CD4-positive, alpha-beta T cell (primary cell): ENCODE data around the gene BCDIN3D. TPM values are rescaled to one million over a fixed set of nuclear protein-coding genes. Genes with fewer than 3 reads are reported as not detected.

Source experiments
- ATAC-seq: fragments of 200-7000 bp; cut with Tn5 transposase; one replicate; pipeline ENCODE4 v1.10.0; 2022; ENCODE audit warnings: mild to moderate bottlenecking; ENCODE audit not compliant: poor library complexity
- CTCF ChIA-PET: fragments of 350-600 bp; sonication (Branson Sonifier 250); formaldehyde crosslinking; loops from one replicate; lab custom pipeline; 2021; ENCODE audit warnings: antibody characterized with exemption, inconsistent platforms; lab: Charles Lee
- POLR2A ChIA-PET: fragments of 350-600 bp; sonication (Branson Sonifier 250); formaldehyde crosslinking; loops from one replicate; lab custom pipeline; 2021; ENCODE audit warnings: antibody characterized with exemption, inconsistent platforms; lab: Charles Lee
- DNase-seq, 14 experiments: peaks; one replicate each; pipeline ENCODE4 v3.0.0-alpha.2; 2013 to 2020; ENCODE audit warnings: mixed read lengths in 2 of 14
- H3K27ac ChIP-seq, 2 donors: one replicate each; pipeline versions ENCODE4 v1.5.1 to v1.7.0; 2013; ENCODE audit warnings: low read length in 2 of 2, low read depth in 1 of 2, mild to moderate bottlenecking in 1 of 2
- H3K27me3 ChIP-seq, 2 experiments: 1 replicate in 1 of 2; 2 replicates in 1 of 2; pipeline versions ENCODE4 v1.6.1 to v1.7.0; 2013; ENCODE audit warnings: low read length in 2 of 2, control low read depth in 1 of 2, mild to moderate bottlenecking in 1 of 2, moderate library complexity in 1 of 2; ENCODE audit not compliant: insufficient read depth in 2 of 2, control insufficient read depth in 1 of 2
- H3K36me3 ChIP-seq: one replicate; pipeline ENCODE4 v1.6.1; 2013; ENCODE audit warnings: low read length, control low read depth; ENCODE audit not compliant: insufficient read depth
- H3K4me1 ChIP-seq: one replicate; pipeline ENCODE4 v1.6.1; 2013; ENCODE audit warnings: low read length, control low read depth; ENCODE audit not compliant: insufficient read depth
- H3K4me3 ChIP-seq: one replicate; pipeline ENCODE4 v1.5.1; 2013; ENCODE audit warnings: mild to moderate bottlenecking, low read length, moderate library complexity
- H3K9me3 ChIP-seq, 2 experiments: 1 replicate in 1 of 2; 2 replicates in 1 of 2; pipeline versions ENCODE4 v1.6.1 to v1.7.0; 2013; ENCODE audit warnings: low read length in 2 of 2, mild to moderate bottlenecking in 2 of 2, control low read depth in 1 of 2, moderate library complexity in 1 of 2; ENCODE audit not compliant: control insufficient read depth in 1 of 2, insufficient read depth in 1 of 2
- H3K27ac Mint-ChIP-seq: one replicate; pipeline ENCODE4 v1.8.0; 2020; ENCODE audit warnings: mixed read lengths
- H3K27me3 Mint-ChIP-seq: one replicate; pipeline ENCODE4 v1.8.0; 2021; ENCODE audit warnings: mixed read lengths
- H3K36me3 Mint-ChIP-seq: one replicate; pipeline ENCODE4 v1.8.0; 2021; ENCODE audit warnings: low read depth, mixed read lengths
- H3K4me1 Mint-ChIP-seq: one replicate; pipeline ENCODE4 v1.8.0; 2021; ENCODE audit warnings: low read depth, mixed read lengths
- H3K4me3 Mint-ChIP-seq: one replicate; pipeline ENCODE4 v1.8.0; 2020; ENCODE audit warnings: mild to moderate bottlenecking, mixed read lengths
- H3K9me3 Mint-ChIP-seq: one replicate; pipeline ENCODE4 v1.8.0; 2020; ENCODE audit warnings: mixed read lengths
- intact Hi-C, 2 experiments: fragments of 100-400 bp; cut with DNase I in 1 of 2; cut with micrococcal nuclease in 1 of 2; formaldehyde crosslinking; loops; one replicate each; pipeline versions ENCODE4 v1.15.1 to v1.9.0; 2023 to 2025; cut with DNase I, micrococcal nuclease
- total RNA-seq, 174 experiments: library from RNA in 2 of 174; stranded (reverse) in 2 of 174; gene quantifications; one replicate each; pipeline ENCODE4 v1.2.3 and lab custom pipeline; 2021 to 2026
- TF ChIP-seq, protein P1 (sequence below): fragments of 200-600 bp; IDR thresholded peaks from one replicate; pipeline ENCODE4 v1.8.0; 2022; ENCODE audit warnings: antibody characterized with exemption, mild to moderate bottlenecking

BCDIN3D gene
- total RNA-seq, 2 experiments from 2014 or later, result 2.8 to 3.9 TPM

DNA sequence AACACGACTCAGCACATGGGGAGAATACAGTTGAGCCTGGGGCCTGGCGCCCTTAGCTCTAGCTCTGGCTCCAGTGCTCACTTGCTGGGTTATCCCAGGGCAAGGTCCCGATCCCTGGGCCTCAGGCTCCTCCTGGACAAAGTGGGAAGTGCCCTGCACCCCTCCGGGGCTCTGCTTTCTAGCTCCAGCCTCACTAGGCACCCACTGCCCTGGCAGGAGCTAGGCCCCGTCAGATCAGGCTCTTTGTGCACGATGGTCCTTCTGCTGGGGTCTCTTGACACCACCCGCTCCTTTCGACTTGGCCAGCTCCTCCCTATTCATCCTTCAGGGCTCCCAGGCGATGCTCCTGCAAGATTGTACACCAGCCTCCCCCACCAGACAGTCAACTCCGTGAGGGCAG, 38.1 kb downstream of the BCDIN3D start:
- TF ChIP-seq, protein P1, sequence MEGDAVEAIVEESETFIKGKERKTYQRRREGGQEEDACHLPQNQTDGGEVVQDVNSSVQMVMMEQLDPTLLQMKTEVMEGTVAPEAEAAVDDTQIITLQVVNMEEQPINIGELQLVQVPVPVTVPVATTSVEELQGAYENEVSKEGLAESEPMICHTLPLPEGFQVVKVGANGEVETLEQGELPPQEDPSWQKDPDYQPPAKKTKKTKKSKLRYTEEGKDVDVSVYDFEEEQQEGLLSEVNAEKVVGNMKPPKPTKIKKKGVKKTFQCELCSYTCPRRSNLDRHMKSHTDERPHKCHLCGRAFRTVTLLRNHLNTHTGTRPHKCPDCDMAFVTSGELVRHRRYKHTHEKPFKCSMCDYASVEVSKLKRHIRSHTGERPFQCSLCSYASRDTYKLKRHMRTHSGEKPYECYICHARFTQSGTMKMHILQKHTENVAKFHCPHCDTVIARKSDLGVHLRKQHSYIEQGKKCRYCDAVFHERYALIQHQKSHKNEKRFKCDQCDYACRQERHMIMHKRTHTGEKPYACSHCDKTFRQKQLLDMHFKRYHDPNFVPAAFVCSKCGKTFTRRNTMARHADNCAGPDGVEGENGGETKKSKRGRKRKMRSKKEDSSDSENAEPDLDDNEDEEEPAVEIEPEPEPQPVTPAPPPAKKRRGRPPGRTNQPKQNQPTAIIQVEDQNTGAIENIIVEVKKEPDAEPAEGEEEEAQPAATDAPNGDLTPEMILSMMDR, result no peak
- Mint-ChIP-seq H3K9me3 (no peaks in the 10 kb centered on the region), H3K27ac (no peak overlapping the region), H3K27me3 (no peaks in the 10 kb centered on the region), H3K36me3 (peaks cover 37% of the 10 kb centered on the region), H3K4me1 (no peaks in the 10 kb centered on the region), H3K4me3 (no peak overlapping the region)
- peaks cover 49% of the 10 kb centered on the region for H3K36me3 ChIP-seq
- ChIA-PET POLR2A (interaction anchor here (0.6 kb wide), 1 partner anchor 275 kb away, joined by 3 read pairs; no protein-coding TSS in a partner anchor), CTCF (no interaction called here)
- intact Hi-C loops, result loop anchor here in 1 of 2 experiments (5.0 kb wide), 1 partner anchor 1177 kb away; no protein-coding TSS in a partner anchor
- no peak for DNase-seq
- H3K27ac ChIP-seq, result no peak overlapping the region
- H3K9me3 ChIP-seq, result no peaks in the 10 kb centered on the region
- no peak for ATAC-seq
- H3K4me3 ChIP-seq, result no peak overlapping the region
- no peaks in the 10 kb centered on the region for H3K4me1 ChIP-seq
- no peaks in the 10 kb centered on the region for H3K27me3 ChIP-seq

DNA sequence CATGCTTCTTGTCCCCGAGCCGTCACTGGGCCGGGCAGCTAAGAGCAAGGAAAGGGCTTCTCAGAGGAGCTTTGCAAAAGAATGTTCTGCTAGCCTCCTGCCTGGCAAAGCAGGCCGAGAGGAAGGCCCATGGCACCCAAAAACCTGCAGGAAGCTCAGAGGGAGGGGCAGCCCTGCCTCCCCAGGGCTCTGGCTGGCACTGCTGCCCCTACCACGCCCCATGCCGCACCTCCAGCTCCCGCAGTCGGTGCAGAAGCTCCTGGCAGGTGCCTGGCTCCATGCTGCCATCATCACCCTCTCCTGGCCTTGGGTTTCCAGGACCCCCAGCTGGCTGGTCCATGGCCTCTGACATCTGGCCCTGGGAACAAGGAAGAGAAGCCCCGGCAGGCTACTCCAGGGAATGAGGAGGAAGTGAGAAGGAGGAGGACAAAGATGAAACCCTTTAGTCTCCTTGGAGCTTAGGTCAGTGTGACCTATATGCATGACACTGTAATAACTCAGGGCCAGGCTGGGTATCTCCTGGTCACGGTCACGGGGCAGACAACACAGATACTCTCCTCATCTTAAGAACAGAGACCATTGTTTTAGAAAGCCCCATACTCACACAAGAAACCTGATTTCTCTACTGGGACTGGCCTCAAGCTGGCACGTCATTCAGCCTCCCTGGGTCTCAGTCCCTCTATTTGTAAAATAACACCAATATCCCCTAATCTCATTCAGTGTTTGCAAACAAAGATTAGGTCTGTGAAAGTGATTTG, 39.0 kb downstream of the BCDIN3D start:
- no peak overlapping the region for H3K27ac ChIP-seq
- no peaks in the 10 kb centered on the region for H3K27me3 Mint-ChIP-seq
- TF ChIP-seq, protein P1, result no peak
- H3K9me3 Mint-ChIP-seq, result no peaks in the 10 kb centered on the region
- intact Hi-C loops, result no loop called here
- no peak for DNase-seq
- H3K4me3 ChIP-seq, result no peak overlapping the region
- H3K27me3 ChIP-seq, result no peaks in the 10 kb centered on the region
- no peaks in the 10 kb centered on the region for H3K9me3 ChIP-seq
- H3K36me3 ChIP-seq, result peaks cover 49% of the 10 kb centered on the region
- ChIA-PET CTCF (no interaction called here), POLR2A (no interaction called here)
- H3K36me3 Mint-ChIP-seq, result peaks cover 47% of the 10 kb centered on the region
- H3K4me1 Mint-ChIP-seq, result no peaks in the 10 kb centered on the region
- no peaks in the 10 kb centered on the region for H3K4me1 ChIP-seq
- H3K4me3 Mint-ChIP-seq, result no peak overlapping the region
- no peak overlapping the region for H3K27ac Mint-ChIP-seq
- no peak for ATAC-seq

DNA sequence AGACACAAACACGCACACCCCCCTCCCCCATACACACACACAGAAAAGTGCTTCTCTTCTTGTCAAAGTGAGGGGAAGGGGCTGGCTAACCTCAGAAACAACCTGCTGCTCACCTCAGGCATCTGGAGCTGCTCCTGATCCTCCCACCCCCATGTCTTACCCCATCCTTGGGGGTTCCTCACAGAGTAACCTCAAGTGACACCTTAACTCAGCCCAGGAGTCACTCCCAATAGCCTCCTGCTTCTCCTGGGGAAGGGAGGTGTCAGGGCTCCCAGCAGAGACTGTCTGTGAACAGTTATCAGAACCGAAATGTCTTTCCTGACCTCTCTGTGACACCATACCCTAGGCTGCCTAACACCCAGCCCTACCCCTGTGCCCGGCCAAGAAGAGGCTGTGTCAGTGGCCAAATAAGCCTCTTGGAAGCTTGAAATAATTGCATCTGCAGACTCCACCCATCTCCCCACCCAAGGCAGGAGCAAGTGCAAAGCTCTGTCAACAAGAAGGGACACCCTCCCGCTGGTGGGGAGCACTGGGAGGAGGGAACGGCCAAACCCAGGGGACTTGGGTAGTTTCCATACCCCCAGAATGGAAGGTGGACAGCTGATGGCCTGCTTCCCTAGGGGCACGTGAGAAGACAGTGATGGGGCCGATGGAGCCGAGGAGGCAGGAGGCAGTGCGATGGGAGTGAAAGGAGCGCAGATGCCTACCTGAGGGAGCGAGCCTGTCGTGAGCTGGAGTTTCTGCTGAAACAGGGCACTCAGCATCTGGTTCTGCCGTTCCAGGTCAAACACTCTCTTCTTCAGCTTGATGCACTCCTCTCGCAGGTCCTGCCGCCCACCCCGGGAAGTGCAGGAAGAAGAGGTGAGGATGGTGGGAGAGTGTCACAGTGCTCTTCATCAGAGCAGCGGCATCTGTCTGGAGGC, 41.5 kb downstream of the BCDIN3D start:
- H3K4me3 ChIP-seq, result no peak overlapping the region
- H3K4me1 ChIP-seq, result no peaks in the 10 kb centered on the region
- intact Hi-C loops, result no loop called here
- H3K4me1 Mint-ChIP-seq, result no peaks in the 10 kb centered on the region
- H3K27me3 ChIP-seq, result no peaks in the 10 kb centered on the region
- no peak overlapping the region for H3K4me3 Mint-ChIP-seq
- POLR2A ChIA-PET, result no interaction called here
- no peaks in the 10 kb centered on the region for H3K9me3 Mint-ChIP-seq
- peaks cover 51% of the 10 kb centered on the region for H3K36me3 ChIP-seq
- H3K36me3 Mint-ChIP-seq, result peaks cover 48% of the 10 kb centered on the region
- ATAC-seq (no peak), DNase-seq (no peak)
- TF ChIP-seq, protein P1, result no peak
- no peaks in the 10 kb centered on the region for H3K27me3 Mint-ChIP-seq
- H3K9me3 ChIP-seq, result no peaks in the 10 kb centered on the region
- no peak overlapping the region for H3K27ac Mint-ChIP-seq
- H3K27ac ChIP-seq, result no peak overlapping the region
- CTCF ChIA-PET, result interaction anchor here (1.4 kb wide), 1 partner anchor 23 kb away, joined by 4 read pairs; no protein-coding TSS in a partner anchor
